Activated CD4-positive, alpha-beta memory T cell treated with anti-CD3 and anti-CD28 coated beads for 36 hours (primary cell): ENCODE data around the gene PTPRN2. TPM values are rescaled to one million over a fixed set of nuclear protein-coding genes. Genes with fewer than 3 reads are reported as not detected.
"Not testable (repeated sequence)": the region's sequence is repeated elsewhere in the genome, so short reads cannot be mapped to it uniquely, and the experiment has no call there.

ENCODE experiments used
- CTCF ChIA-PET: fragments of 350-600 bp; sonication (Branson Sonifier 250); formaldehyde crosslinking; loops from one replicate; lab custom pipeline; 2021; ENCODE audit warnings: antibody characterized with exemption, inconsistent platforms; lab: Charles Lee
- POLR2A ChIA-PET: fragments of 350-600 bp; sonication (Branson Sonifier 250); formaldehyde crosslinking; loops from one replicate; lab custom pipeline; 2021; ENCODE audit warnings: antibody characterized with exemption; lab: Charles Lee
- DNase-seq: peaks from one replicate; pipeline ENCODE4 v3.0.0-alpha.2; 2020
- H3K27ac Mint-ChIP-seq: one replicate; pipeline ENCODE4 v1.8.0; 2021; ENCODE audit warnings: mixed read lengths
- H3K27me3 Mint-ChIP-seq: one replicate; pipeline ENCODE4 v1.8.0; 2021; ENCODE audit warnings: mixed read lengths
- H3K36me3 Mint-ChIP-seq: one replicate; pipeline ENCODE4 v1.8.0; 2021; ENCODE audit warnings: mixed read lengths
- H3K4me1 Mint-ChIP-seq: one replicate; pipeline ENCODE4 v1.8.0; 2021; ENCODE audit warnings: low read depth, mixed read lengths
- H3K4me3 Mint-ChIP-seq: one replicate; pipeline ENCODE4 v1.8.0; 2021; ENCODE audit warnings: mild to moderate bottlenecking, mixed read lengths
- H3K9me3 Mint-ChIP-seq: one replicate; pipeline ENCODE4 v1.8.0; 2021; ENCODE audit warnings: mixed read lengths
- intact Hi-C: fragments of 100-400 bp; cut with micrococcal nuclease; formaldehyde crosslinking; loops from one replicate; pipeline ENCODE4 v1.15.1; 2023
- total RNA-seq, 2 experiments: library from RNA; stranded (reverse); gene quantifications; one replicate each; pipeline ENCODE4 v1.2.3, GENCODE V29; 2021

PTPRN2 gene
- total RNA-seq, 2 experiments from 2014 or later = 0.51 to 0.64 TPM

- Mint-ChIP-seq H3K4me1 (no peaks in the 10 kb centered on the region), H3K27ac (no peak overlapping the region), H3K27me3 (peaks cover 1% of the 10 kb centered on the region), H3K4me3 (no peak overlapping the region), H3K9me3 (no peaks in the 10 kb centered on the region), H3K36me3 (no peaks in the 10 kb centered on the region)
- no peak for DNase-seq
- POLR2A ChIA-PET = no interaction called here
- intact Hi-C loops = no loop called here
- CTCF ChIA-PET = no interaction called here
Measured at GRCh38 chr7:157597562-157597961, 990.1 kb downstream of the PTPRN2 start.

- CTCF ChIA-PET = no interaction called here
- H3K4me1 Mint-ChIP-seq = no peaks in the 10 kb centered on the region
- intact Hi-C loops = no loop called here
Measured at GRCh38 chr7:157596881-157597280, 990.7 kb downstream of the PTPRN2 start.

GRCh38 chr7:157596471-157596870 lies 991.2 kb downstream of the PTPRN2 start:
- Mint-ChIP-seq H3K36me3 (no peaks in the 10 kb centered on the region), H3K27me3 (peaks cover 1% of the 10 kb centered on the region), H3K27ac (no peak overlapping the region), H3K9me3 (no peaks in the 10 kb centered on the region), H3K4me1 (no peaks in the 10 kb centered on the region), H3K4me3 (no peak overlapping the region)
- DNase-seq = no peak
- intact Hi-C loops = no loop called here
- ChIA-PET POLR2A (no interaction called here), CTCF (no interaction called here)

More at GRCh38 chr7:157596881-157597280, 990.7 kb downstream of the PTPRN2 start:
- H3K36me3 Mint-ChIP-seq = no peaks in the 10 kb centered on the region
- no peaks in the 10 kb centered on the region for H3K9me3 Mint-ChIP-seq
- no peak overlapping the region for H3K27ac Mint-ChIP-seq
- POLR2A ChIA-PET = no interaction called here
- no peak for DNase-seq
- H3K27me3 Mint-ChIP-seq = peaks cover 1% of the 10 kb centered on the region
- no peak overlapping the region for H3K4me3 Mint-ChIP-seq

GRCh38 chr7:157596026-157596425 lies 991.6 kb downstream of the PTPRN2 start:
- ChIA-PET CTCF (no interaction called here), POLR2A (no interaction called here)
- intact Hi-C loops = no loop called here
- no peak overlapping the region for H3K4me3 Mint-ChIP-seq
- no peak for DNase-seq
- H3K4me1 Mint-ChIP-seq = no peaks in the 10 kb centered on the region
- no peaks in the 10 kb centered on the region for H3K9me3 Mint-ChIP-seq
- H3K36me3 Mint-ChIP-seq = no peaks in the 10 kb centered on the region
- H3K27ac Mint-ChIP-seq = no peak overlapping the region
- peaks cover 1% of the 10 kb centered on the region for H3K27me3 Mint-ChIP-seq

- no peak for DNase-seq
- no peaks in the 10 kb centered on the region for H3K9me3 Mint-ChIP-seq
- ChIA-PET CTCF (no interaction called here), POLR2A (no interaction called here)
- intact Hi-C loops = no loop called here
- H3K4me3 Mint-ChIP-seq = no peak overlapping the region
- no peaks in the 10 kb centered on the region for H3K4me1 Mint-ChIP-seq
- H3K27me3 Mint-ChIP-seq = peaks cover 1% of the 10 kb centered on the region
- no peaks in the 10 kb centered on the region for H3K36me3 Mint-ChIP-seq
- H3K27ac Mint-ChIP-seq = no peak overlapping the region
Measured at GRCh38 chr7:157595086-157595855, 992.4 kb downstream of the PTPRN2 start.

GRCh38 chr7:157594306-157594705 lies 993.3 kb downstream of the PTPRN2 start:
- Mint-ChIP-seq H3K9me3 (no peaks in the 10 kb centered on the region), H3K4me1 (no peaks in the 10 kb centered on the region), H3K27ac (no peak overlapping the region), H3K27me3 (no peaks in the 10 kb centered on the region), H3K36me3 (no peaks in the 10 kb centered on the region), H3K4me3 (no peak overlapping the region)
- DNase-seq = no peak
- CTCF ChIA-PET = no interaction called here
- POLR2A ChIA-PET = no interaction called here
- intact Hi-C loops = no loop called here

- intact Hi-C loops = no loop called here
- Mint-ChIP-seq H3K4me1 (no peaks in the 10 kb centered on the region), H3K9me3 (no peaks in the 10 kb centered on the region), H3K27me3 (no peaks in the 10 kb centered on the region), H3K36me3 (no peaks in the 10 kb centered on the region), H3K27ac (no peak overlapping the region), H3K4me3 (no peak overlapping the region)
- POLR2A ChIA-PET = no interaction called here
- CTCF ChIA-PET = no interaction called here
- no peak for DNase-seq
Measured at GRCh38 chr7:157593541-157593940, 994.1 kb downstream of the PTPRN2 start.

- H3K27ac Mint-ChIP-seq, H3K9me3 Mint-ChIP-seq, H3K4me3 Mint-ChIP-seq, H3K27me3 Mint-ChIP-seq, CTCF ChIA-PET, H3K4me1 Mint-ChIP-seq, H3K36me3 Mint-ChIP-seq, DNase-seq, intact Hi-C loops, POLR2A ChIA-PET: not testable (repeated sequence)
Measured at GRCh38 chr7:157592636-157593320, 994.8 kb downstream of the PTPRN2 start.

- Mint-ChIP-seq H3K4me1 (peaks cover 5% of the 10 kb centered on the region), H3K9me3 (no peaks in the 10 kb centered on the region), H3K27me3 (peaks cover 6% of the 10 kb centered on the region), H3K27ac (no peak overlapping the region), H3K4me3 (no peak overlapping the region), H3K36me3 (no peaks in the 10 kb centered on the region)
- POLR2A ChIA-PET = no interaction called here
- CTCF ChIA-PET = no interaction called here
- no peak for DNase-seq
- intact Hi-C loops = no loop called here
Measured at GRCh38 chr7:157590526-157590925, 997.1 kb downstream of the PTPRN2 start.

- no peak overlapping the region for H3K27ac Mint-ChIP-seq
- H3K27me3 Mint-ChIP-seq = peaks cover 10% of the 10 kb centered on the region
- peaks cover 8% of the 10 kb centered on the region for H3K4me1 Mint-ChIP-seq
- no peak for DNase-seq
- ChIA-PET POLR2A (no interaction called here), CTCF (no interaction called here)
- no peaks in the 10 kb centered on the region for H3K9me3 Mint-ChIP-seq
- no peaks in the 10 kb centered on the region for H3K36me3 Mint-ChIP-seq
- no peak overlapping the region for H3K4me3 Mint-ChIP-seq
- intact Hi-C loops = no loop called here
Measured at GRCh38 chr7:157589680-157590079, 997.9 kb downstream of the PTPRN2 start.

GRCh38 chr7:157587805-157588560 lies 999.6 kb downstream of the PTPRN2 start:
- Mint-ChIP-seq H3K4me1 (peaks cover 8% of the 10 kb centered on the region), H3K9me3 (no peaks in the 10 kb centered on the region), H3K4me3 (no peak overlapping the region), H3K36me3 (no peaks in the 10 kb centered on the region), H3K27me3 (peaks cover 10% of the 10 kb centered on the region), H3K27ac (no peak overlapping the region)
- CTCF ChIA-PET = no interaction called here
- POLR2A ChIA-PET = no interaction called here
- intact Hi-C loops = no loop called here
- no peak for DNase-seq

- no peak for DNase-seq
- intact Hi-C loops = no loop called here
- ChIA-PET POLR2A (no interaction called here), CTCF (no interaction called here)
- peaks cover 8% of the 10 kb centered on the region for H3K4me1 Mint-ChIP-seq
- H3K4me3 Mint-ChIP-seq = no peak overlapping the region
- H3K27me3 Mint-ChIP-seq = peaks cover 10% of the 10 kb centered on the region
- H3K27ac Mint-ChIP-seq = no peak overlapping the region
- H3K9me3 Mint-ChIP-seq = no peaks in the 10 kb centered on the region
- no peaks in the 10 kb centered on the region for H3K36me3 Mint-ChIP-seq
Measured at GRCh38 chr7:157587051-157587804, 1000.4 kb downstream of the PTPRN2 start.
